NOMO-1 treated with DMSO at 0.1 percent for 48 hours (cell line): ENCODE results near the gene S100A11.

Source experiments
- DNase-seq: peaks from one replicate; lab custom pipeline; 2025; ENCODE audit not compliant: unreplicated experiment; lab: John Stamatoyannopoulos, UW

S100A11 gene

GRCh38 chr1:152039886-152040285 is 3.1 kb upstream of the S100A11 start:
- DNase-seq = no peak

- DNase-seq = no peak
Measured at GRCh38 chr1:152039461-152039860, 2.7 kb upstream of the S100A11 start.

- no peak for DNase-seq
Measured at GRCh38 chr1:152038871-152039270, 2.1 kb upstream of the S100A11 start.

- DNase-seq = no peak
Measured at GRCh38 chr1:152035539-152036266, 1.1 kb downstream of the S100A11 start.

GRCh38 chr1:152034654-152035538 is 1.9 kb downstream of the S100A11 start:
- peak; percentile 81 for DNase-seq

GRCh38 chr1:152034324-152034653 is 2.5 kb downstream of the S100A11 start:
- DNase-seq = no peak

- no peak for DNase-seq
Measured at GRCh38 chr1:152029929-152030211, 6.9 kb downstream of the S100A11 start.

- DNase-seq = peak; percentile 64
Measured at GRCh38 chr1:152029144-152029928, 7.5 kb downstream of the S100A11 start.

GRCh38 chr1:152026895-152027294 is 9.9 kb downstream of the S100A11 start:
- DNase-seq = no peak

GRCh38 chr1:152024223-152024622 is 12.6 kb downstream of the S100A11 start:
- no peak for DNase-seq

- DNase-seq = no peak
Measured at GRCh38 chr1:152023221-152023620, 13.6 kb downstream of the S100A11 start.

- no peak for DNase-seq
Measured at GRCh38 chr1:152022474-152022873, 14.3 kb downstream of the S100A11 start.

GRCh38 chr1:152021569-152021968 is 15.2 kb downstream of the S100A11 start:
- DNase-seq = no peak

- DNase-seq = no peak
Measured at GRCh38 chr1:152020849-152021248, 16.0 kb downstream of the S100A11 start.

GRCh38 chr1:152018537-152018936 is 18.3 kb downstream of the S100A11 start:
- DNase-seq = peak; percentile 9

- no peak for DNase-seq
Measured at GRCh38 chr1:152015766-152016165, 21.0 kb downstream of the S100A11 start.

GRCh38 chr1:152014943-152015342 is 21.9 kb downstream of the S100A11 start:
- no peak for DNase-seq

GRCh38 chr1:152013664-152014237 is 23.1 kb downstream of the S100A11 start:
- DNase-seq = peak; percentile 65

- no peak for DNase-seq
Measured at GRCh38 chr1:152009691-152010090, 27.1 kb downstream of the S100A11 start.

- DNase-seq = no peak
Measured at GRCh38 chr1:152007047-152007446, 29.8 kb downstream of the S100A11 start.

GRCh38 chr1:152005360-152005912 is 31.4 kb downstream of the S100A11 start:
- DNase-seq = no peak
